Caco-2 (cell line): Measurements from ENCODE around the gene MED8. TPM values are rescaled to one million over a fixed set of nuclear protein-coding genes. Genes with fewer than 3 reads are reported as not detected.

Experiments
- BruUV-seq: library from RNA; stranded (reverse); fragments of 400-500 nt; replicated peaks from 2 replicates; lab custom pipeline; 2021; lab: Mats Ljungman, UMichigan
- CTCF ChIA-PET: fragments of 300-600 bp; sonication (Branson Sonifier 250); formaldehyde crosslinking; loops from one replicate; lab custom pipeline; 2022; ENCODE audit warnings: antibody characterized with exemption; lab: Charles Lee
- POLR2A ChIA-PET: fragments of 300-600 bp; sonication (Branson Sonifier 250); formaldehyde crosslinking; loops from one replicate; lab custom pipeline; 2022; ENCODE audit warnings: antibody characterized with exemption; lab: Charles Lee
- DNase-seq, 2 experiments: peaks; one replicate each; pipeline versions ENCODE4 v3.0.0 to v3.0.0-alpha.2; 2020 to 2022
- H3K27me3 ChIP-seq: replicated peaks from 2 replicates; pipeline ENCODE4 v1.6.0; 2011; ENCODE audit warnings: low read length; ENCODE audit not compliant: control insufficient read depth, insufficient read depth
- H3K36me3 ChIP-seq: 2 replicates; pipeline ENCODE4 v1.5.1; 2011; ENCODE audit warnings: low read length; ENCODE audit not compliant: control insufficient read depth, insufficient read depth
- H3K4me1 ChIP-seq: fragments of 250-450 bp; sonication (Bioruptor Pico); 2 replicates; pipeline ENCODE4 v1.5.1; 2020; ENCODE audit warnings: mild to moderate bottlenecking
- H3K4me3 ChIP-seq: 2 replicates; pipeline ENCODE4 v1.5.1; 2011; ENCODE audit warnings: low read depth, mild to moderate bottlenecking, control low read depth, low read length
- H3K9me3 ChIP-seq: fragments of 250-450 bp; sonication (Bioruptor Pico); 2 replicates; pipeline ENCODE4 v1.5.1; 2020; ENCODE audit warnings: mild to moderate bottlenecking, moderate library complexity
- H3K27ac Mint-ChIP-seq: one replicate; pipeline ENCODE4 v1.8.0; 2022; ENCODE audit warnings: mixed read lengths; ENCODE audit not compliant: unreplicated experiment
- H3K27me3 Mint-ChIP-seq: one replicate; pipeline ENCODE4 v1.8.0; 2022; ENCODE audit warnings: mixed read lengths; ENCODE audit not compliant: insufficient read depth, unreplicated experiment
- H3K36me3 Mint-ChIP-seq: one replicate; pipeline ENCODE4 v1.8.0; 2022; ENCODE audit warnings: mild to moderate bottlenecking, mixed read lengths; ENCODE audit not compliant: insufficient read depth, unreplicated experiment
- H3K4me1 Mint-ChIP-seq: one replicate; pipeline ENCODE4 v1.8.0; 2022; ENCODE audit warnings: low read depth, mixed read lengths; ENCODE audit not compliant: unreplicated experiment
- H3K4me3 Mint-ChIP-seq: one replicate; pipeline ENCODE4 v1.8.0; 2022; ENCODE audit warnings: mild to moderate bottlenecking, moderate library complexity, mixed read lengths; ENCODE audit not compliant: unreplicated experiment
- H3K9me3 Mint-ChIP-seq: one replicate; pipeline ENCODE4 v1.8.0; 2022; ENCODE audit warnings: mixed read lengths; ENCODE audit not compliant: unreplicated experiment
- CTCF ChIP-seq, 2 experiments: fragments of 200-600 bp in 1 of 2; IDR thresholded peaks; 1 replicate in 1 of 2; 2 replicates in 1 of 2; pipeline versions ENCODE4 v1.5.1 to v1.8.0; 2011 to 2022; ENCODE audit warnings: antibody characterized with exemption in 1 of 2, control low read depth in 1 of 2, inconsistent platforms in 1 of 2, low read depth in 1 of 2, low read length in 1 of 2, mild to moderate bottlenecking in 1 of 2, moderate library complexity in 1 of 2; ENCODE audit not compliant: insufficient read depth in 1 of 2, severe bottlenecking in 1 of 2, unreplicated experiment in 1 of 2
- intact Hi-C: fragments of 100-400 bp; cut with micrococcal nuclease; formaldehyde crosslinking; loops from one replicate; pipeline ENCODE4 v1.10.0; 2022; ENCODE audit not compliant: unreplicated experiment
- total RNA-seq: library from RNA; stranded (reverse); gene quantifications from 2 replicates; pipeline ENCODE4 v1.2.3, GENCODE V29; 2022

The MED8 gene
- total RNA-seq, 1 experiment from 2014 or later: 35.8 TPM

GRCh38 chr1:43358121-43358745, 31.4 kb downstream of the MED8 start:
- Mint-ChIP-seq H3K4me1 (peaks cover 23% of the 10 kb centered on the region), H3K9me3 (no peaks in the 10 kb centered on the region), H3K27me3 (no peaks in the 10 kb centered on the region), H3K36me3 (peaks cover 47% of the 10 kb centered on the region), H3K4me3 (peak overlapping the region; percentile 93), H3K27ac (peak overlapping the region; percentile 97)
- Histone ChIP-seq H3K4me1 (peaks cover 16% of the 10 kb centered on the region), H3K27me3 (no peaks in the 10 kb centered on the region), H3K36me3 (peaks cover 3% of the 10 kb centered on the region; the same call in 1 of the 2 replicates), H3K4me3 (peak overlapping the region; percentile 96), H3K9me3 (no peaks in the 10 kb centered on the region)
- peak; percentile 55 to 57 for DNase-seq
- intact Hi-C loops: loop anchor here (1.0 to 2.0 kb wide), 6 partner anchors 8 to 131 kb away; partner anchors contain the start of gene C1orf210
- CTCF ChIA-PET: interaction anchor here (0.9 to 2.1 kb wide), 8 partner anchors 9 to 131 kb away, joined by 3 to 36 read pairs (median 14); partner anchors contain the start of genes C1orf210 and ELOVL1
- POLR2A ChIA-PET: interaction anchor here (0.5 to 1.6 kb wide), 12 partner anchors 8 to 617 kb away, joined by 3 to 20 read pairs (median 8); partner anchors contain the start of genes C1orf210, ELOVL1, HYI and KDM4A
- BruUV-seq: TSS peak; percentile 80
- TF ChIP-seq CTCF (IDR thresholded peaks at IDR 0.05; ENCODE audit: insufficient read depth in 1 of 2, low read depth in 1 of 2, low read length in 1 of 2, severe bottlenecking in 1 of 2, unreplicated experiment in 1 of 2): peak; percentile 25 to 58

- H3K4me1 ChIP-seq: peaks cover 14% of the 10 kb centered on the region
- ChIA-PET POLR2A (no interaction called here), CTCF (interaction anchor here (2.1 kb wide), 1 partner anchor 72 kb away, joined by 13 read pairs; the partner anchor contains the start of gene C1orf210)
- peaks cover 3% of the 10 kb centered on the region; the same call in 1 of the 2 replicates for H3K36me3 ChIP-seq
- no peaks in the 10 kb centered on the region for H3K27me3 Mint-ChIP-seq
- no peak overlapping the region for H3K4me3 Mint-ChIP-seq
- H3K27ac Mint-ChIP-seq: no peak overlapping the region
- H3K36me3 Mint-ChIP-seq: peaks cover 37% of the 10 kb centered on the region
- TF ChIP-seq CTCF (IDR thresholded peaks at IDR 0.05; ENCODE audit: insufficient read depth in 1 of 2, low read depth in 1 of 2, low read length in 1 of 2, severe bottlenecking in 1 of 2, unreplicated experiment in 1 of 2): no peak
- no peaks in the 10 kb centered on the region for H3K9me3 Mint-ChIP-seq
- BruUV-seq: no TSS peak
- no peaks in the 10 kb centered on the region for H3K27me3 ChIP-seq
- no peaks in the 10 kb centered on the region for H3K9me3 ChIP-seq
- no peak overlapping the region for H3K4me3 ChIP-seq
- peaks cover 23% of the 10 kb centered on the region for H3K4me1 Mint-ChIP-seq
- no peak for DNase-seq
- intact Hi-C loops: no loop called here
Observed at GRCh38 chr1:43357251-43357650, 32.3 kb downstream of the MED8 start.

GRCh38 chr1:43354936-43355335, 34.7 kb downstream of the MED8 start:
- ChIA-PET POLR2A (no interaction called here), CTCF (no interaction called here)
- Histone ChIP-seq H3K27me3 (no peaks in the 10 kb centered on the region), H3K9me3 (no peaks in the 10 kb centered on the region), H3K4me3 (no peak overlapping the region), H3K36me3 (no peaks in the 10 kb centered on the region), H3K4me1 (peaks cover 3% of the 10 kb centered on the region)
- Mint-ChIP-seq H3K27ac (no peak overlapping the region), H3K9me3 (no peaks in the 10 kb centered on the region), H3K4me3 (no peak overlapping the region), H3K4me1 (peaks cover 6% of the 10 kb centered on the region), H3K27me3 (no peaks in the 10 kb centered on the region), H3K36me3 (peaks cover 15% of the 10 kb centered on the region)
- TF ChIP-seq CTCF (IDR thresholded peaks at IDR 0.05; ENCODE audit: insufficient read depth in 1 of 2, low read depth in 1 of 2, low read length in 1 of 2, severe bottlenecking in 1 of 2, unreplicated experiment in 1 of 2): no peak
- no peak for DNase-seq
- no TSS peak for BruUV-seq
- intact Hi-C loops: no loop called here
